H1 (cell line): ENCODE measurements around the gene CXorf49B. TPM values are rescaled to one million over a fixed set of nuclear protein-coding genes. Genes with fewer than 3 reads are reported as not detected.

Experiments used
- EZH2 ChIP-seq: fragments of 200-600 bp; sonication (generic); IDR thresholded peaks from 2 replicates; pipeline ENCODE4 v1.7.1; 2012; ENCODE audit warnings: low read depth, mild to moderate bottlenecking, moderate library complexity, low read length, inconsistent platforms; ENCODE audit not compliant: severe bottlenecking
- SP1 ChIP-seq: IDR thresholded peaks from 2 replicates; pipeline ENCODE4 v1.6.1; 2011; ENCODE audit warnings: low read depth, low read length
- polyA plus RNA-seq, 7 experiments: library from polyadenylated mRNA; depleted of rRNA in 3 of 7; stranded (reverse) in 5 of 7; unstranded in 2 of 7; fragments of >200 nt in 5 of 7; fragments of 200-250 nt in 2 of 7; gene quantifications; 1 replicate in 5 of 7; 2 replicates in 1 of 7; 4 replicates in 1 of 7; pipeline versions ENCODE4 v1.2.1 to v1.2.3, GENCODE V29; 2011 to 2013; ENCODE audit warnings: missing spikeins in 2 of 7, mixed read lengths in 2 of 7
- total RNA-seq: library from RNA; stranded (reverse); fragmentation: NEBNext Ultra II Directional; extraction: Animal tissue kit (Norgen Biotek cat#: 25700); gene quantifications from 2 replicates; pipeline ENCODE4 v1.2.1, GENCODE V29; 2021

The CXorf49B gene
- total and polyA plus RNA-seq, 2 of the 8 experiments (the other 6 are each of a cell fraction or from before 2014, with no cell fraction given): not detected

DNA sequence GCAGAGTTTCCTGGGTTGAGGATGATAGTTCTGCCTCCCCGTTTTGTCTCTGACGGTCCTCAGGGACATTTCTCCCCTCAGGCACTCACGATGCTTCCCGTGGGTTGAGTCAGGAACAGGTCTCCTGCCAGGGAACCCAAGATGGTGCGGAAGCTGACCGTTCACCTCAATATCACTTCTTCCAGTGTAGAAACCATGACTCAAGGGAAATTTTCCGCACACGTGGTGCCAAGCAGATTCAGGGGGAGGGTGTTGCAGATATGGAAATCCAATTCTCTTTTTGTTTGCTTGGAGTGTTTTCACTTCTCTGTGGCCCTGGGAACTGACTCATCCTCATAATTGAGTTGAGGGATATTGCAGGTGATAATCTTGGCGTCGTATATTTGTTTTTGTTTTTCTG, 46.7 kb downstream of the CXorf49B start (continued):
- no peak for TF ChIP-seq SP1
- no peak for TF ChIP-seq EZH2
